Upper lobe of right lung (tissue), 1 donor: ENCODE measurements around the gene STMN1. TPM values are rescaled to one million over a fixed set of nuclear protein-coding genes. Genes with fewer than 3 reads are reported as not detected.

Experiments used
- ATAC-seq: fragments of 200-7000 bp; cut with Tn5 transposase; one replicate; pipeline ENCODE4 v1.9.1; 2020; ENCODE audit warnings: mild to moderate bottlenecking, moderate library complexity
- DNase-seq: peaks from one replicate; pipeline ENCODE4 v3.0.0-alpha.2; 2020
- H3K27ac ChIP-seq: fragments of 200-600 bp; one replicate; pipeline ENCODE4 v1.8.0; 2022
- H3K27me3 ChIP-seq: fragments of 200-600 bp; one replicate; pipeline ENCODE4 v1.8.0; 2022; ENCODE audit warnings: mild to moderate bottlenecking
- H3K36me3 ChIP-seq: fragments of 200-600 bp; one replicate; pipeline ENCODE4 v1.8.0; 2022
- H3K4me1 ChIP-seq: fragments of 200-600 bp; one replicate; pipeline ENCODE4 v1.8.0; 2022
- H3K4me3 ChIP-seq: fragments of 200-600 bp; one replicate; pipeline ENCODE4 v1.8.0; 2022; ENCODE audit warnings: mild to moderate bottlenecking
- H3K9me3 ChIP-seq: fragments of 200-600 bp; one replicate; pipeline ENCODE4 v1.8.0; 2022
- CTCF ChIP-seq: fragments of 200-600 bp; IDR thresholded peaks from one replicate; pipeline ENCODE4 v1.8.0; 2022; ENCODE audit warnings: antibody characterized with exemption
- intact Hi-C: fragments of 100-400 bp; cut with DNase I; formaldehyde crosslinking; loops from one replicate; pipeline ENCODE4 v1.11.0; 2022
- total RNA-seq: library from RNA; stranded (reverse); fragmentation: NEBNext Ultra II Directional; extraction: Animal tissue kit (Norgen Biotek cat#: 25700); gene quantifications from one replicate; pipeline ENCODE4 v1.2.1, GENCODE V29; 2021
- donor health status: DM: no; HTN: yes; CAD: no; lungs with severe emphysema.

STMN1 gene
- total RNA-seq, 1 donor from 2014 or later, result 42.5 TPM

- Histone ChIP-seq H3K27ac (peak overlapping the region; percentile 83), H3K4me1 (peaks cover 28% of the 10 kb centered on the region), H3K4me3 (peak overlapping the region; percentile 69), H3K36me3 (no peaks in the 10 kb centered on the region), H3K27me3 (no peaks in the 10 kb centered on the region), H3K9me3 (no peaks in the 10 kb centered on the region)
- no peak for ATAC-seq
- no peak for TF ChIP-seq CTCF
- DNase-seq, result no peak
- intact Hi-C loops, result no loop called here
Observed at GRCh38 chr1:25874635-25875153, 31.5 kb downstream of the STMN1 start.

- intact Hi-C loops, result no loop called here
- Histone ChIP-seq H3K4me1 (peaks cover 28% of the 10 kb centered on the region), H3K36me3 (no peaks in the 10 kb centered on the region), H3K27ac (peak overlapping the region; percentile 83), H3K9me3 (no peaks in the 10 kb centered on the region), H3K27me3 (no peaks in the 10 kb centered on the region), H3K4me3 (peak overlapping the region; percentile 69)
- ATAC-seq, result no peak
- DNase-seq, result peak; percentile 16
- no peak for TF ChIP-seq CTCF
Observed at GRCh38 chr1:25874209-25874608, 32.0 kb downstream of the STMN1 start.

GRCh38 chr1:25873120-25873519 is 33.1 kb downstream of the STMN1 start:
- ATAC-seq, result no peak
- intact Hi-C loops, result no loop called here
- no peak overlapping the region for H3K27ac ChIP-seq
- no peaks in the 10 kb centered on the region for H3K36me3 ChIP-seq
- H3K4me1 ChIP-seq, result peaks cover 28% of the 10 kb centered on the region
- H3K4me3 ChIP-seq, result no peak overlapping the region
- peak; percentile 36 for DNase-seq
- no peaks in the 10 kb centered on the region for H3K27me3 ChIP-seq
- TF ChIP-seq CTCF, result no peak
- H3K9me3 ChIP-seq, result no peaks in the 10 kb centered on the region

GRCh38 chr1:25872713-25873112 is 33.5 kb downstream of the STMN1 start:
- peaks cover 28% of the 10 kb centered on the region for H3K4me1 ChIP-seq
- intact Hi-C loops, result no loop called here
- H3K4me3 ChIP-seq, result no peak overlapping the region
- DNase-seq, result no peak
- H3K27ac ChIP-seq, result no peak overlapping the region
- no peaks in the 10 kb centered on the region for H3K9me3 ChIP-seq
- ATAC-seq, result no peak
- no peaks in the 10 kb centered on the region for H3K27me3 ChIP-seq
- no peaks in the 10 kb centered on the region for H3K36me3 ChIP-seq
- TF ChIP-seq CTCF, result no peak

GRCh38 chr1:25871704-25872494 is 34.3 kb downstream of the STMN1 start:
- intact Hi-C loops, result no loop called here

More at GRCh38 chr1:25871704-25872494, 34.3 kb downstream of the STMN1 start:
- no peak for TF ChIP-seq CTCF
- Histone ChIP-seq H3K36me3 (no peaks in the 10 kb centered on the region), H3K27me3 (no peaks in the 10 kb centered on the region), H3K4me3 (no peak overlapping the region), H3K27ac (no peak overlapping the region), H3K9me3 (no peaks in the 10 kb centered on the region), H3K4me1 (peaks cover 28% of the 10 kb centered on the region)
- ATAC-seq, result peak; percentile 18
- peak; percentile 55 for DNase-seq
